K562 (cell line): ENCODE measurements around the gene RCC2. TPM values are rescaled to one million over a fixed set of nuclear protein-coding genes. Genes with fewer than 3 reads are reported as not detected.

Experiments
- CBFA2T2 ChIP-seq: fragments of 450-650 bp; conservative IDR thresholded peaks from 2 replicates; pipeline ENCODE4 v1.6.1; 2017; ENCODE audit warnings: mild to moderate bottlenecking
- CREM ChIP-seq: IDR thresholded peaks from 2 replicates; pipeline ENCODE4 v1.6.1; 2014; ENCODE audit warnings: antibody characterized with exemption, low read depth
- ELK3 ChIP-seq: fragments of 450-650 bp; formaldehyde crosslinking; IDR thresholded peaks from 2 replicates; pipeline ENCODE4 v1.4.0; 2020; ENCODE audit warnings: mild to moderate bottlenecking
- HNRNPL ChIP-seq: fragments of 200-400 bp; formaldehyde crosslinking; IDR thresholded peaks from 2 replicates; pipeline ENCODE4 v1.6.1; 2017; ENCODE audit warnings: low read depth, mild to moderate bottlenecking, low read length
- KDM4B ChIP-seq, 2 experiments: fragments of 450-650 bp in 1 of 2; sonication (generic) in 1 of 2; IDR thresholded peaks; 2 replicates each; pipeline ENCODE4 v1.6.1; 2016 to 2017; ENCODE audit warnings: borderline replicate concordance in 2 of 2, antibody characterized with exemption in 1 of 2, low read depth in 1 of 2, mild to moderate bottlenecking in 1 of 2
- KHSRP ChIP-seq: fragments of 450-650 bp; IDR thresholded peaks from 2 replicates; pipeline ENCODE4 v1.6.1; 2017
- MECOM ChIP-seq: fragments of 250-450 bp; sonication (Bioruptor Pico); IDR thresholded peaks from 2 replicates; pipeline ENCODE4 v1.8.0; 2022; ENCODE audit warnings: inconsistent platforms
- MITF ChIP-seq: IDR thresholded peaks from 2 replicates; pipeline ENCODE4 v1.6.1; 2014; ENCODE audit warnings: antibody characterized with exemption
- NCOA2 ChIP-seq, 2 experiments: fragments of 450-650 bp; IDR thresholded peaks; 2 replicates each; pipeline ENCODE4 v1.6.1; 2018; ENCODE audit warnings: mild to moderate bottlenecking in 2 of 2, moderate library complexity in 1 of 2; ENCODE audit not compliant: partially characterized antibody in 2 of 2
- NFE2 ChIP-seq: IDR thresholded peaks from 2 replicates; pipeline ENCODE4 v1.6.1; 2014; ENCODE audit warnings: antibody characterized with exemption, low read depth
- NR3C1 ChIP-seq: sonication (generic); formaldehyde crosslinking; IDR thresholded peaks from 2 replicates; pipeline ENCODE4 v1.8.1; 2022; ENCODE audit warnings: missing genetic modification reagents
- PCBP2 ChIP-seq: fragments of 200-400 bp; formaldehyde crosslinking; IDR thresholded peaks from 2 replicates; pipeline ENCODE4 v1.6.1; 2018; ENCODE audit warnings: low read length, low read depth, mild to moderate bottlenecking, moderate library complexity; ENCODE audit not compliant: poor library complexity, severe bottlenecking
- POLR2B ChIP-seq: fragments of 450-650 bp; IDR thresholded peaks from 2 replicates; pipeline ENCODE4 v1.6.1; 2018; ENCODE audit warnings: low read depth; ENCODE audit not compliant: partially characterized antibody
- RB1 ChIP-seq: fragments of 450-650 bp; IDR thresholded peaks from 2 replicates; pipeline ENCODE4 v1.6.1; 2017; ENCODE audit warnings: low read depth, mild to moderate bottlenecking
- RFX1 ChIP-seq: fragments of 450-650 bp; IDR thresholded peaks from 2 replicates; pipeline ENCODE4 v1.6.1; 2016; ENCODE audit warnings: mild to moderate bottlenecking, moderate library complexity
- RHOXF2B ChIP-seq: fragments of 250-450 bp; sonication (Bioruptor Pico); conservative IDR thresholded peaks from 2 replicates; pipeline ENCODE4 v1.5.1; 2021
- SMAD2 ChIP-seq: fragments of 150-350 bp; IDR thresholded peaks from 2 replicates; pipeline ENCODE4 v1.6.1; 2014; ENCODE audit warnings: low read depth, mild to moderate bottlenecking, low read length
- SMARCA4 ChIP-seq: fragments of 450-650 bp; IDR thresholded peaks from 2 replicates; pipeline ENCODE4 v1.6.1; 2016
- SPI1 ChIP-seq: IDR thresholded peaks from 2 replicates; pipeline ENCODE4 v1.6.1; 2011; ENCODE audit warnings: low read depth, low read length, control low read depth, borderline replicate concordance
- SRSF1 ChIP-seq: fragments of 200-400 bp; formaldehyde crosslinking; IDR thresholded peaks from 2 replicates; pipeline ENCODE4 v1.6.1; 2017; ENCODE audit warnings: mild to moderate bottlenecking, low read depth, low read length, moderate library complexity
- U2AF1 ChIP-seq: fragments of 200-400 bp; formaldehyde crosslinking; optimal IDR thresholded peaks from 2 replicates; pipeline ENCODE3; 2017; ENCODE audit warnings: mild to moderate bottlenecking, low read depth, low read length, moderate library complexity
- ZNF24 ChIP-seq: fragments of 450-650 bp; IDR thresholded peaks from 2 replicates; pipeline ENCODE4 v1.6.1; 2016
- ZNF778 ChIP-seq: fragments of 450-650 bp; formaldehyde crosslinking; IDR thresholded peaks from 2 replicates; pipeline ENCODE4 v1.4.0; 2020; ENCODE audit warnings: mild to moderate bottlenecking, moderate library complexity
- ZSCAN29 ChIP-seq: fragments of 450-650 bp; IDR thresholded peaks from 2 replicates; pipeline ENCODE4 v1.6.1; 2017
- polyA plus RNA-seq, 8 experiments: library from polyadenylated mRNA; depleted of rRNA in 4 of 8; stranded (reverse) in 5 of 8; unstranded in 3 of 8; fragments of >200 nt; fragmentation: Nextera tagmentation in 2 of 8; fragmentation: Illumina TruSeq in 1 of 8; extraction: Ambion mirVana in 2 of 8; extraction: Trizol in 1 of 8; gene quantifications; 2 replicates each; pipeline versions ENCODE4 v1.2.1 to v1.2.3, GENCODE V29; 2011 to 2014; ENCODE audit warnings: inconsistent platforms in 1 of 8, missing spikeins in 1 of 8
- total RNA-seq, 7 experiments: library from RNA; depleted of rRNA in 6 of 7; stranded (reverse); fragments of >200 nt in 6 of 7; fragmentation: Illumina TruSeq in 2 of 7; extraction: Trizol in 2 of 7; gene quantifications; 2 replicates each; pipeline versions ENCODE4 v1.2.1 to v1.2.3, GENCODE V29; 2011 to 2021; ENCODE audit warnings: low replicate concordance in 1 of 7
- TF ChIP-seq, protein P1 (sequence below), 2 experiments: fragments of 150-350 bp in 1 of 2; IDR thresholded peaks; 2 replicates each; pipeline ENCODE4 v1.6.1; 2012 to 2016; ENCODE audit warnings: low read depth in 2 of 2, low read length in 2 of 2, mild to moderate bottlenecking in 1 of 2, moderate library complexity in 1 of 2

Gene RCC2
- total and polyA plus RNA-seq, 9 of the 15 experiments (the other 6 are each of a cell fraction or from before 2014, with no cell fraction given) = 31.8 to 292 (median 116) TPM

GRCh38 chr1:17438318-17439249 is 893 bp downstream of the RCC2 start (continued):
- TF ChIP-seq MITF (no peak), ELK3 (CRISPR knock-in tag) (no peak), ZSCAN29 (no peak; the same call in 1 of the 2 replicates), KHSRP (no peak), ZNF24 (no peak), U2AF1 (peak; percentile 55), SRSF1 (no peak), NFE2 (no peak), RB1 (peak; percentile 45), SMARCA4 (no peak), SPI1 (peak; percentile 89), CREM (peak; percentile 86), SMAD2 (no peak), NCOA2 (IDR thresholded peaks at IDR 0.05; ENCODE audit: partially characterized antibody in 2 of 2) (no peak), POLR2B (no peak), MECOM (CRISPR knock-in tag) (no peak), HNRNPL (peak; percentile 84; the same call in 1 of the 2 replicates), RFX1 (no peak), CBFA2T2 (no peak), ZNF778 (CRISPR knock-in tag) (no peak), PCBP2 (peak; percentile 33), NR3C1 (CRISPR knock-in tag) (no peak), RHOXF2B (no peak), KDM4B (IDR thresholded peaks at IDR 0.05; ENCODE audit: borderline replicate concordance in 2 of 2, low read depth in 1 of 2) (peak in 1 of 2 experiments; percentile 73; a peak in 1 of 4 replicates)
- TF ChIP-seq, protein P1, sequence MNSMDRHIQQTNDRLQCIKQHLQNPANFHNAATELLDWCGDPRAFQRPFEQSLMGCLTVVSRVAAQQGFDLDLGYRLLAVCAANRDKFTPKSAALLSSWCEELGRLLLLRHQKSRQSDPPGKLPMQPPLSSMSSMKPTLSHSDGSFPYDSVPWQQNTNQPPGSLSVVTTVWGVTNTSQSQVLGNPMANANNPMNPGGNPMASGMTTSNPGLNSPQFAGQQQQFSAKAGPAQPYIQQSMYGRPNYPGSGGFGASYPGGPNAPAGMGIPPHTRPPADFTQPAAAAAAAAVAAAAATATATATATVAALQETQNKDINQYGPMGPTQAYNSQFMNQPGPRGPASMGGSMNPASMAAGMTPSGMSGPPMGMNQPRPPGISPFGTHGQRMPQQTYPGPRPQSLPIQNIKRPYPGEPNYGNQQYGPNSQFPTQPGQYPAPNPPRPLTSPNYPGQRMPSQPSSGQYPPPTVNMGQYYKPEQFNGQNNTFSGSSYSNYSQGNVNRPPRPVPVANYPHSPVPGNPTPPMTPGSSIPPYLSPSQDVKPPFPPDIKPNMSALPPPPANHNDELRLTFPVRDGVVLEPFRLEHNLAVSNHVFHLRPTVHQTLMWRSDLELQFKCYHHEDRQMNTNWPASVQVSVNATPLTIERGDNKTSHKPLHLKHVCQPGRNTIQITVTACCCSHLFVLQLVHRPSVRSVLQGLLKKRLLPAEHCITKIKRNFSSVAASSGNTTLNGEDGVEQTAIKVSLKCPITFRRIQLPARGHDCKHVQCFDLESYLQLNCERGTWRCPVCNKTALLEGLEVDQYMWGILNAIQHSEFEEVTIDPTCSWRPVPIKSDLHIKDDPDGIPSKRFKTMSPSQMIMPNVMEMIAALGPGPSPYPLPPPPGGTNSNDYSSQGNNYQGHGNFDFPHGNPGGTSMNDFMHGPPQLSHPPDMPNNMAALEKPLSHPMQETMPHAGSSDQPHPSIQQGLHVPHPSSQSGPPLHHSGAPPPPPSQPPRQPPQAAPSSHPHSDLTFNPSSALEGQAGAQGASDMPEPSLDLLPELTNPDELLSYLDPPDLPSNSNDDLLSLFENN (IDR thresholded peaks at IDR 0.05; ENCODE audit: low read depth in 2 of 2, low read length in 2 of 2) = no peak
